Keratinocyte (primary cell): ENCODE measurements around the gene ENPP1.

Experiments used
- EZH2 ChIP-seq: IDR thresholded peaks from one replicate; pipeline ENCODE4 v1.6.1; 2012; ENCODE audit warnings: inconsistent platforms, mild to moderate bottlenecking, low read length, moderate library complexity
- TF ChIP-seq, protein P1 (sequence below), 3 experiments: IDR thresholded peaks in 1 of 3; conservative IDR thresholded peaks in 1 of 3; optimal IDR thresholded peaks in 1 of 3; 2 replicates in 2 of 3; 3 replicates in 1 of 3; pipeline versions ENCODE3 to v1.5.1; 2011; ENCODE audit warnings: low read length in 3 of 3, mild to moderate bottlenecking in 3 of 3, moderate library complexity in 2 of 3, control low read depth in 1 of 3, inconsistent platforms in 1 of 3; ENCODE audit not compliant: insufficient read depth in 2 of 3; ENCODE audit errors: extremely low read depth in 1 of 3

DNA sequence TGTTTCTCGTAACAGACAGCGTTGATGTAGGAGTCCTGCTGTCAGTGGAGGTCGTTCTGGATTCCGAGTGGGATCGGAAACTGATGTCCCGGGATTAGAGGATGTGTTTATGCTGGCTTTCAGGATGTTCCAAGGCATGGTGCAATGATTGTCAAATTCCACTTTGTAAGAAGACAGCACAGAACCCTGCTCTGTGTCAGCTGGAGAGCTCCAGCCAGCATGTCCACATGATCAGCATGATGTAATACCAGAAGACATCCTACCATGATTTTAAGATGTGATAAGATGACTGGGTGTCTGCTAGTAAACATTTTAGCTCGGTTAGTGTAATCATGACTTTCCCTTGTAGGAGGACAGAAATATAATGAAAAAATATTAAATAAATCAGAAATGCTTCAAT is 20.3 kb downstream of the ENPP1 start:
- TF ChIP-seq, protein P1, sequence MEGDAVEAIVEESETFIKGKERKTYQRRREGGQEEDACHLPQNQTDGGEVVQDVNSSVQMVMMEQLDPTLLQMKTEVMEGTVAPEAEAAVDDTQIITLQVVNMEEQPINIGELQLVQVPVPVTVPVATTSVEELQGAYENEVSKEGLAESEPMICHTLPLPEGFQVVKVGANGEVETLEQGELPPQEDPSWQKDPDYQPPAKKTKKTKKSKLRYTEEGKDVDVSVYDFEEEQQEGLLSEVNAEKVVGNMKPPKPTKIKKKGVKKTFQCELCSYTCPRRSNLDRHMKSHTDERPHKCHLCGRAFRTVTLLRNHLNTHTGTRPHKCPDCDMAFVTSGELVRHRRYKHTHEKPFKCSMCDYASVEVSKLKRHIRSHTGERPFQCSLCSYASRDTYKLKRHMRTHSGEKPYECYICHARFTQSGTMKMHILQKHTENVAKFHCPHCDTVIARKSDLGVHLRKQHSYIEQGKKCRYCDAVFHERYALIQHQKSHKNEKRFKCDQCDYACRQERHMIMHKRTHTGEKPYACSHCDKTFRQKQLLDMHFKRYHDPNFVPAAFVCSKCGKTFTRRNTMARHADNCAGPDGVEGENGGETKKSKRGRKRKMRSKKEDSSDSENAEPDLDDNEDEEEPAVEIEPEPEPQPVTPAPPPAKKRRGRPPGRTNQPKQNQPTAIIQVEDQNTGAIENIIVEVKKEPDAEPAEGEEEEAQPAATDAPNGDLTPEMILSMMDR (optimal IDR thresholded peaks at IDR 0.05 in 1 of 3, IDR thresholded peaks at IDR 0.05 in 1 of 3, conservative IDR thresholded peaks at IDR 0.05 in 1 of 3; ENCODE audit: extremely low read depth in 1 of 3, insufficient read depth in 2 of 3, low read length in 3 of 3) = no peak
- no peak for TF ChIP-seq EZH2
